ENCODE data around the gene TMC4. TPM values are rescaled to one million over a fixed set of nuclear protein-coding genes. Genes with fewer than 3 reads are reported as not detected.

TMC4 gene
- total and polyA plus RNA-seq, 8 donors: 29.1 to 74.0 (median 35.7) TPM

DNA sequence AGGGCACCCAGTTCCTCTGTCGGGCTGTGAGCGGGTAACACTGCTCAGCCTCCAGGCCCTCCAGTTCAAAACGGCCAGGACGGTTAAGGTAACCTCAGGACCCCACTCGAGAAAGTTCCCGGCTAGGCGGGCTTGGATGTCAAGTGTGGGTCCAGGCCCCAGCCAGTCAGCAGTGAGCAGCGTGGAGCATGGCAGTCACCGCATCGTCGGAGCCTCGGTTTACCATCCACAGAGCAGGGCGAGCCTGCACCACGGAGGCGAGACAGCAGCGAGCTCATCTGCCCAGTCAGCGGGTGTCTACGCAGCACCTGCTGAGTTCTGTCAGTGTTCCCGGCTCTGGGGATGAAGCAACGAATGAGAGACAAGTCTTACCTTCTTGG, 43.4 kb downstream of the TMC4 start:
- TF ChIP-seq, protein P1, sequence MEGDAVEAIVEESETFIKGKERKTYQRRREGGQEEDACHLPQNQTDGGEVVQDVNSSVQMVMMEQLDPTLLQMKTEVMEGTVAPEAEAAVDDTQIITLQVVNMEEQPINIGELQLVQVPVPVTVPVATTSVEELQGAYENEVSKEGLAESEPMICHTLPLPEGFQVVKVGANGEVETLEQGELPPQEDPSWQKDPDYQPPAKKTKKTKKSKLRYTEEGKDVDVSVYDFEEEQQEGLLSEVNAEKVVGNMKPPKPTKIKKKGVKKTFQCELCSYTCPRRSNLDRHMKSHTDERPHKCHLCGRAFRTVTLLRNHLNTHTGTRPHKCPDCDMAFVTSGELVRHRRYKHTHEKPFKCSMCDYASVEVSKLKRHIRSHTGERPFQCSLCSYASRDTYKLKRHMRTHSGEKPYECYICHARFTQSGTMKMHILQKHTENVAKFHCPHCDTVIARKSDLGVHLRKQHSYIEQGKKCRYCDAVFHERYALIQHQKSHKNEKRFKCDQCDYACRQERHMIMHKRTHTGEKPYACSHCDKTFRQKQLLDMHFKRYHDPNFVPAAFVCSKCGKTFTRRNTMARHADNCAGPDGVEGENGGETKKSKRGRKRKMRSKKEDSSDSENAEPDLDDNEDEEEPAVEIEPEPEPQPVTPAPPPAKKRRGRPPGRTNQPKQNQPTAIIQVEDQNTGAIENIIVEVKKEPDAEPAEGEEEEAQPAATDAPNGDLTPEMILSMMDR (IDR thresholded peaks at IDR 0.05): no peak
- Histone ChIP-seq H3K4me1 (no peaks in the 10 kb centered on the region), H3K36me3 (peaks cover 0 to 82% of the 10 kb centered on the region in 2 donors), H3K9me3 (no peaks in the 10 kb centered on the region), H3K27ac (no peak overlapping the region), H3K27me3 (no peaks in the 10 kb centered on the region), H3K4me3 (no peak overlapping the region)
- DNase-seq: no peak
- intact Hi-C loops (cut with DNase I): no loop called here
- no peak for ATAC-seq

DNA sequence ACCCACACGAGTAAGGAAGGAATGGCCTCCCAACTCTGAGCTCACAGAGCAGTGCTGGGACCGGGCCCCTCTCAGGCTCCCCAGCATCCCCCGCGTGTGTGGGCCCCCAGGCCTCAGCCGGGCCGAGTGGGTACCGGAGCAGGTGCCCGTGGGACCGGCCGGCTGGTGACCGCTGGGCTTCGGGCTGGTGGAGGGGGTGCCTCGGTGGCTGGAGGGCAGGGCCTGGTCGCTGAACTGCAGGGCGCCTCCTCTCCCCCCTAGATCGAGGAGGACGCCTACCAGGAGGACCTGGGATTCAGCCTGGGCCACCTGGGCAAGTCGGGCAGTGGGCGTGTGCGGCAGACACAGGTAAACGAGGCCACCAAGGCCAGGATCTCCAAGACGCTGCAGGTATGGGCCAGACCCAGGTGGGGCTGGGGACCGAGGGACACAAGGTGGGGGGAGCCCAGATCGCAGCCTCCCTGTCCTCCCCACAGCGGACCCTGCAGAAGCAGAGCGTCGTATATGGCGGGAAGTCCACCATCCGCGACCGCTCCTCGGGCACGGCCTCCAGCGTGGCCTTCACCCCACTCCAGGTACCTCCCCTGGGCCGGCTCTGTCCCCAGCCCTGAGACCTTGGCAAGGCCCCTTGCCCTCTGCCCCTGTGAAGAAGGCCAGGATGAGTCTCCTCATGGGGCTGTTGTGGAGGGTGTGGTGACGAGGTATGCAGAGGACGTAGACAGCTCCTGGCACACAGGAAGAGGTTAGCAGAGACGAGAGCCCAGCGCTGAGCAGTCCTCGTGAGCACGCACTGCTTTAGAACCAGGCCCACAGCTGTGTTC, 44.0 kb downstream of the TMC4 start:
- H3K27me3 ChIP-seq: no peaks in the 10 kb centered on the region
- H3K4me3 ChIP-seq: no peak overlapping the region
- no peaks in the 10 kb centered on the region for H3K9me3 ChIP-seq
- H3K27ac ChIP-seq: no peak overlapping the region
- H3K4me1 ChIP-seq: no peaks in the 10 kb centered on the region
- H3K36me3 ChIP-seq: peaks cover 0 to 88% of the 10 kb centered on the region in 2 donors
- TF ChIP-seq, protein P1 (IDR thresholded peaks at IDR 0.05): no peak
- DNase-seq (peak in 1 of 4 donors; percentile 37), ATAC-seq (no peak)
- intact Hi-C loops (cut with DNase I): no loop called here

DNA sequence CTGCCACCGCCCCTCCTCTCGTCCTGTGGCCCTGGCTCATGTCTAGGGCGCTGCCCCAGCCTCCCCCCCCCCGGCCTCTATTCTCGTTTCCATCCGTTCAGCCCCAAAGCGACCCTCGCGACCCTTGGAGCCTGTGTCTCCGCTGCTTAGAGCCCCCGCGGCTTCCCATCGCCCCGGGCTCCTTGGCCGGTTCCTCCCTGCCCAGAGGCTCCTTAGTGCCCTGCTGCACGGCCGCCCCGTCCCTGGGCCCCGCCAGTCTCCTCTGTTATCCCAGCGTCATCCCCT, 44.6 kb downstream of the TMC4 start:
- Histone ChIP-seq H3K27me3 (no peaks in the 10 kb centered on the region), H3K4me1 (no peaks in the 10 kb centered on the region), H3K9me3 (no peaks in the 10 kb centered on the region), H3K36me3 (peaks cover 0 to 94% of the 10 kb centered on the region in 2 donors), H3K4me3 (no peak overlapping the region), H3K27ac (no peak overlapping the region)
- no peak for ATAC-seq
- TF ChIP-seq, protein P1 (IDR thresholded peaks at IDR 0.05): no peak
- no peak for DNase-seq
- intact Hi-C loops (cut with DNase I): no loop called here

DNA sequence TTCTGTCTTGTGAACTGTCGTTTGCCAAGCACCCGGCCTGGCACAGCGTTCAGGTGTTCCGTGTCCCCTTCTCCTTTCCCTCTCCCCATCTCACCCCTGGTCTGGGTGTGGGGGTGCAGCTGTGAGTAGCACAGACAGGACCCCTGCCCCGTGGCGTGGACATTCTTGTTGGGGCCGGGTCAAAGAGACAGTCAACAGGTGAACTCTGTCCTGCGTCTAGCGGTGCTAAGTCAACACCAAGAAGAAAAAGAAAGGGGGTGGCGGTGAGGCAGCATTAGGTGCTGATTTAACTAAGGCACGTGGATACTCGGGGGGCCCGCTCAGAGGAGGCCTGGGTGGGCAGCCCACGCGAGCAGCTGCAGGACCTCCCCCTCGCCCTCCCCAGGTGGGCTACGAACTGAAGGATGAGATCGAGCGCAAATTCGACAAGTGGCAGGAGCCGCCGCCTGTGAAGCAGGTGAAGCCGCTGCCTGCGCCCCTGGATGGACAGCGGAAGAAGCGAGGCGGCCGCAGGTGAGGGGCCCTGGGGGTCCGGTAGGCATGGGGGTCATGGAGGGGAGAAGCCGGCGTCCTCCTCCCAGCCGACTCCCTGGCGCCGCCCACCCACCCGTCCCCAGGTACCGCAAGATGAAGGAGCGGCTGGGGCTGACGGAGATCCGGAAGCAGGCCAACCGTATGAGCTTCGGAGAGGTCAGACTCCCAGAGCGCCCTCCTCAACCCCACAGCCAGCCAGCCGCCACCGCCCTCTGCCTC, 45.1 kb downstream of the TMC4 start:
- TF ChIP-seq, protein P1 (IDR thresholded peaks at IDR 0.05): no peak
- peaks cover 0 to 99% of the 10 kb centered on the region in 2 donors for H3K36me3 ChIP-seq
- ATAC-seq: no peak
- no peaks in the 10 kb centered on the region for H3K27me3 ChIP-seq
- H3K4me3 ChIP-seq: no peak overlapping the region
- DNase-seq: no peak
- H3K27ac ChIP-seq: no peak overlapping the region
- no peaks in the 10 kb centered on the region for H3K4me1 ChIP-seq
- intact Hi-C loops (cut with DNase I): no loop called here
- no peaks in the 10 kb centered on the region for H3K9me3 ChIP-seq

DNA sequence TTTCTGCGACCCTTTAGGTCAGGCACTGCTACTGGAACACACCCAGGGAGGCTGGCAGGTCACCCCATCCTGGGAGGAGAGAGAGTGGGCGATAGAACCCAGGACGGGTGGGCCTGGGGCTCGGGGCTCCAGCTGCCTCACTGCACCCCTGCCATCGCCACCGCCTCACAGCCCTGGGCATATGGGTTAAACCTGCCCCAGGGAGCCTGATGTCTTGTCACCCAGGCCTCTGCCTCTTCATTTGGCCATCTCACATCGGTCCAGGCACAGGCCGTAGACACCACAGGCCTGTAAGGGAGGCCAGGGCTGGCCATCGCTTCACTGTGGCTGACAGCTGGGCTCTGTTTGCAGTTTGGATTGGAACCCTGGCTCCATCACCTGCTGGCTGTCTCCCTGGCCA, 47.2 kb downstream of the TMC4 start:
- ATAC-seq: no peak
- H3K4me3 ChIP-seq: no peak overlapping the region

More for the DNA sequence above, 47.2 kb downstream of the TMC4 start:
- Histone ChIP-seq H3K36me3 (peaks cover 0 to 99% of the 10 kb centered on the region in 2 donors), H3K4me1 (no peaks in the 10 kb centered on the region), H3K27ac (no peak overlapping the region), H3K9me3 (no peaks in the 10 kb centered on the region), H3K27me3 (no peaks in the 10 kb centered on the region)
- intact Hi-C loops (cut with DNase I): no loop called here
- TF ChIP-seq, protein P1 (IDR thresholded peaks at IDR 0.05): no peak
- peak in 1 of 4 donors; percentile 55 for DNase-seq

Data from left lung (tissue), 10 donors.